ENCODE measurements around the gene PPARG.
"Not testable (repeated sequence)": the region's sequence is repeated elsewhere in the genome, so short reads cannot be mapped to it uniquely, and the experiment has no call there.

The PPARG gene

GRCh38 chr3:12279591-12280326, 9.1 kb upstream of the PPARG start:
- no peak for DNase-seq

DNA sequence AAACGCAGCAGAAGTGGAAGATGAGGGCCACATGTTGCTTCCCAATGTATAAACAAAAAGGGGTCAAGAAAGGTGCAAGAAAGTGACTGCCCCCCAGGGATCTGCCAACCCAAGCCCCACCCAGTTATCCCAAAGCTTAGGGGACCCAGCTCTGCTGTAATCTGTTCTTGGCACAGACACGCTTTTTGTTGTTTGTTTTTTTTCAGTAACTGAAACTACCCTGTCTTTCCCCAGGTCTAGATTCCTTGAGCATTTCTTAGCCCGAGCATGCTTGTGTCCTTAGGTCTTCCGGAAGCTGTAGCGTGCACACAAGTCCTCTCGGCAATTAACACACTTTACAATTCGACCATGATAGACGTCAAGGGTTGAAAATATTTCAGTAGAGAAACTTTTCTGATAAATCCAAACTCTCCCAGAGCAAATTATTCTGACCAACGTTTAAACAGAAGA, 8.5 kb upstream of the PPARG start:
- DNase-seq, result no peak

- DNase-seq, result no peak
Measured at GRCh38 chr3:12284591-12284990, 4.3 kb upstream of the PPARG start.

DNA sequence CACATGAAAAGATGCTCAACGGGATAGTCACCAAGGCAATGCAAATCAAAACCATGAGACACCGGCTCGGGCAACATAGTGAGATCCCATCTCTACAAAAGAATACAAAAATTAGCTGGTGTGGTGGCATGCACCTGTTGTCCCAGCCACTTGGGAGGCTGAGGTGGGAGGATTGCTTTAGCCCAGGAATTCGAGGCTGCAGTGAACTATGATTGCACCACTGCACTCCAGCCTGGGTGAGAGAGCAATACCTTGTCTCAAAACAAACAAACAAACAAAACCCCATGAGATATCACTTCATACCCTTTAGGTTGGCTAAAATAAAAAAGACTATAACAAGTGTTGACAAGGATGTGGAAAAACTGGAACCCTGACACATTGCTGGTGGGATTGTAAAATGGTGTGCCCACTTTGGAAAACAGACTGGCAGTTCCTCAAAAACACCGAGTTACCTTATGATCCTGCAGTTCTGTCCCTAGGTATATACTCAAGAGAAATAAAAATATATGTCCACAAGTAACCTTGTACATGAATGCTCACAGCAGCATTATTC, 3.8 kb upstream of the PPARG start:
- no peak for DNase-seq

GRCh38 chr3:12285779-12286178, 3.1 kb upstream of the PPARG start:
- not testable (repeated sequence) for DNase-seq

GRCh38 chr3:12286504-12286903, 2.4 kb upstream of the PPARG start:
- DNase-seq, result no peak

- DNase-seq, result no peak
Measured at GRCh38 chr3:12286927-12287726, 1.7 kb upstream of the PPARG start.

GRCh38 chr3:12287727-12288181, 1.1 kb upstream of the PPARG start:
- DNase-seq, result no peak

- no peak for DNase-seq
Measured at GRCh38 chr3:12289524-12289923, 654 bp downstream of the PPARG start.

DNA sequence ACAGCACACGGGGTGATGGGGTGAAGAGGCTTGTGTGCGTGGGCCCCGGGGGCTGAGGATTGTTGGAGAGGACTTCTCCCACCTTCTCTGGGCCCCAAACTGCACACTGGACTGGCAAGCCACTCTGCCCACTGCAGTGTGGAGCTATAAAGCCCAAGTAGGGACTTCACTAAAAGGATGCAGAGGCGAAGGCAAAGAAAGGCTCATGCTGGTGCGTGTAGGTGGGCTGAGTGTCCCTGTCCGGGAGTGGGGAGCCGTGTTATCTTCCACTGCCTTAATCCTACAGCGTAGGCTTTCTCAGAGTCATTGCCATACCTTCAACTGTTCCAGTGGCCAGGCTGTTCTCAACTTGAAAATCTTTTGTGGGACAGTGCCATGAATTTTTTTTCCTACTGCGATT, 3.9 kb downstream of the PPARG start:
- DNase-seq, result no peak

- no peak for DNase-seq
Measured at GRCh38 chr3:12294885-12295580, 6.2 kb downstream of the PPARG start.

GRCh38 chr3:12296511-12296910, 7.6 kb downstream of the PPARG start:
- DNase-seq, result no peak

DNA sequence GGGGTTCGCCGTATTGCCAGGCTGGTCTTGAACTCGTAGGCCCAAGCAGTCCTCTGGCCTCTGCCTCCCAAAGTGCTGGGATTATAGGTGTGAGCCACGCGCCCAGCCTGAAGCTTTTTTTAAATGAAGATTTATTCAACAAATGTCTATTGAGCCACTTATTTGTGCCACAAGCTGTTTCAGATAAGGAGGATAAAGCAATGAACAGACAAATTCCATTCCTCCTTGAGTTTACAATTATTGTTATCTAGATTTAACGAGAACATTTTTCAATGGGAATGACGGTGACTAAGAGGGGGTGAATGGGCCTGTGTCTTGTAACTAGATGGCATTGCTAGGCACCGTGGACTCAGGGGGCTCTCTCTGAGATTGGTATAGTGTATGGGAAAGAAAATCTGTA, 10.2 kb downstream of the PPARG start:
- DNase-seq, result no peak

GRCh38 chr3:12300137-12300536, 11.3 kb downstream of the PPARG start:
- no peak for DNase-seq

DNA sequence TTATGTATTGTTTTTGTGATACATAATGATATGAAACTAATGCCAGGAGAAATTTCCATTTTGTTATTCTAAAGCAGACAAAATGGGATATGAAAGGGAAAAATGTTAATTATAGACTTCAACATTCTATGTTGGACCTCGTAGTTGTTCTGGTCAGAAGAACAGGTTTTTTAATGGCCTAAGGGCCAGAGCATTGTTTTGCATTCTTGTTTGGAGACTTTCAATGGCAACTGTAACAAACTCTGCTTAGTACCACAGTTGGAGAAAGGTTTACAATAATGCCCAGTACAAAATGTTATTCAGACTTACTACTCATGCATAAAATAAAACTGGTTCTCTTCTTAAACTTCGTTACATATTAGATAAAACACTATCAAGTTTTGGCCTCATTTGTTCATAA, 12.2 kb downstream of the PPARG start:
- no peak for DNase-seq

- DNase-seq, result no peak
Measured at GRCh38 chr3:12301513-12301912, 12.6 kb downstream of the PPARG start.

DNA sequence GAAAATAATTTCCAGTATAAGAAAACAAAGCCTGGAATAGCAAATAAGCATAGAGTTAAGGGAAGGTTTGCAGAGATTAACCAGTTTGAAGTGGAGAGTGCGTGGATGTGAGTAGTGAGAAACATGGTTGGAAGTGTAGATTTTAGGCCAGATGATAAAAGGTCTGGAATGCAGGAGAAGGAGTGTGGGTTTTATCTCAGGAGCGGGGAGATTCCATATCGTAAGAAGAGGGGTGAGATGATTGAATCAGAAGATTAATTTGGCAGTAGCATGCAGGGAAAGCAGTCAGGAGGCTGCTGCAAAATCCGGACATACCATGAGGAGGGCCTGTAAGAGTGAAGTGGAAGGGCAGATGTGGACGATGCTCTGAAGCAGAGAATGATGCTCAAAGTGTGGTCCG, 13.7 kb downstream of the PPARG start:
- no peak for DNase-seq

GRCh38 chr3:12303534-12303933, 14.7 kb downstream of the PPARG start:
- no peak for DNase-seq

DNA sequence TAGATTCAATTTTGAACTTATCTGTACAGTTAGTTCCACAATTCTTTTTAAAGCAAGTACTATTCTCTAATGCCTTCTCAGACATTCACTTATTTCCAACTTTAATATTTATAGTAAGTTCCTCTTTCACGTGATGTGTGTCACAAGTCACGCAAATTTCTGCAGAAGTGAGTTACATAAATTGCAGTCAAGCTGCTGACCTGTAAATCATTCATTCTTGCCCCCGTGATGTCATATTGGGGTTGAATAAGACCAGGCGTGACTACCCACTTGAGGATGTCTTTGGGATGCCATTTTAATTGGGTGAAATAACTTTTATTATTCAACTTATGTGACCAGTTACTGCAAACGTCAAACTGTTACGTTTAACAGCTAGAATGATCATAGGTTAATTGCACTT, 15.1 kb downstream of the PPARG start:
- no peak for DNase-seq

GRCh38 chr3:12307136-12307535, 18.3 kb downstream of the PPARG start:
- no peak for DNase-seq

DNA sequence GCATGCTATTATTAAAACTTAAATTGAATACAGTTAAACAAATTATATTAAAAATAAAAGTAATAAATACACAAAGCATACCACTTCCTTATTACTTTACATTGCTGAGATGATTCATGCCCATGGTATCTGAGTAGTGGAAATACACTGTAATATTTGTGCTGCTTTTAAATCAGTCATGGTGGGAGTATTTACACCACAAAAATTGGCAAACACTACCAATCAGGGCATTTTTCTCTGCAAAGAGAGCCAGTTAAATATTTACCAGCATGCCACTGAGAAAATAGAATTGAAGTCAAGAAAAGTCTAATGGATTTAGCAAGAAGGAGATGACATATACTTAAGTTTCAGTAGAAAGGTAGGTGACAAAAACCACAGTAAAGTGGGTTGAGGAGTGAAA, 19.6 kb downstream of the PPARG start:
- no peak for DNase-seq

DNA sequence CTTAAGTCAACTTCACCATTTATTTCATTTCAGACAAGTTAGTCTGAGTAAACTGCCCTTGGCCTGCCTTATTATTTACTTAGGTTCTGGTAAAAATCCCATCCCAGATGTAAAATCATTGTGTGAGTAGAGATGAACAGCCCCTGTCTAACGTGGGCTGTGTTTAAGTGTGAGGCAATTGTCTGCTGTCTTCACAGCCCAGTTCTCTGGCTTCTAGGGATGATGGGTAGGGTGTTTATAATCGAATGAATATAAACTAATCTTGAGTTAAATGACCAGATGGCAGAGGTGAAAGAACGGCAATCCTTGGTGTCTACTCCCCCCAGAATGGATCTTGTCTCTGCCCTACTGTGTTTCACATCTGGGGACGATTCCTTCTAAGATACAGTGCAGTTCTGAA, 20.8 kb downstream of the PPARG start:
- no peak for DNase-seq

DNA sequence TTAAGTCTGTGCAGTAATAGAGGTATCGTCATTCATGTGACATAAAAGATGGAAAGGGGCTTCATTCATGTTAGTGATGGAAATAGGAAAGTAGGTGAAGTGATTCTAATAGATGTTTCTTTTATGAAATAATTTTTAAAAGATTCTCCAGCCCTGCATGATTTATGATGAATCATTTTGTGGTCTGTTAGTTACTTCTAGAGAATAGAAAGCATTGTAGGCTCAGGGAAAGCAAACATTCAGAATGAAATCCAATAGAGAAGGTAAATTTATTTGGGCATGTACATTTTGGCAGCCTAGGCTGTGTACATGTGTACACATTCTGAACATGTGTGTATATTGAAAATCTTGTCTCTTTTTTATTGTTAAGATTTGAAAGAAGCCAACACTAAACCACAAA, 23.1 kb downstream of the PPARG start:
- no peak for DNase-seq

All from NCI-H2081 (cell line).